Nephron progenitor cell (in vitro differentiated cells): ENCODE measurements around the gene JAZF1.

Experiments
- DNase-seq: peaks from one replicate; pipeline ENCODE4 v3.0.0; 2021
- H3K27ac Mint-ChIP-seq: 2 replicates; pipeline ENCODE4 v1.8.0; 2021; ENCODE audit warnings: mild to moderate bottlenecking, moderate library complexity, mixed read lengths
- H3K27me3 Mint-ChIP-seq: 2 replicates; pipeline ENCODE4 v1.8.0; 2021; ENCODE audit warnings: mild to moderate bottlenecking, low read depth, mixed read lengths; ENCODE audit not compliant: poor library complexity
- H3K36me3 Mint-ChIP-seq: 2 replicates; pipeline ENCODE4 v1.8.0; 2021; ENCODE audit warnings: low read depth, mixed read lengths
- H3K4me1 Mint-ChIP-seq: 2 replicates; pipeline ENCODE4 v1.8.0; 2021; ENCODE audit warnings: mixed read lengths
- H3K4me3 Mint-ChIP-seq: 2 replicates; pipeline ENCODE4 v1.8.0; 2021; ENCODE audit warnings: mild to moderate bottlenecking, moderate library complexity, mixed read lengths
- H3K9me3 Mint-ChIP-seq: 2 replicates; pipeline ENCODE4 v1.8.0; 2021; ENCODE audit warnings: mild to moderate bottlenecking, moderate library complexity, mixed read lengths
- TF ChIP-seq, protein P1 (sequence below): fragments of 200-600 bp; sonication (generic); IDR thresholded peaks from 2 replicates; pipeline ENCODE4 v1.5.0; 2021; ENCODE audit warnings: antibody characterized with exemption

The JAZF1 gene

GRCh38 chr7:27936047-27936767, 244.4 kb downstream of the JAZF1 start:
- no peak overlapping the region for H3K4me3 Mint-ChIP-seq
- DNase-seq = no peak
- peaks cover 17% of the 10 kb centered on the region for H3K4me1 Mint-ChIP-seq
- H3K9me3 Mint-ChIP-seq = no peaks in the 10 kb centered on the region
- TF ChIP-seq, protein P1, sequence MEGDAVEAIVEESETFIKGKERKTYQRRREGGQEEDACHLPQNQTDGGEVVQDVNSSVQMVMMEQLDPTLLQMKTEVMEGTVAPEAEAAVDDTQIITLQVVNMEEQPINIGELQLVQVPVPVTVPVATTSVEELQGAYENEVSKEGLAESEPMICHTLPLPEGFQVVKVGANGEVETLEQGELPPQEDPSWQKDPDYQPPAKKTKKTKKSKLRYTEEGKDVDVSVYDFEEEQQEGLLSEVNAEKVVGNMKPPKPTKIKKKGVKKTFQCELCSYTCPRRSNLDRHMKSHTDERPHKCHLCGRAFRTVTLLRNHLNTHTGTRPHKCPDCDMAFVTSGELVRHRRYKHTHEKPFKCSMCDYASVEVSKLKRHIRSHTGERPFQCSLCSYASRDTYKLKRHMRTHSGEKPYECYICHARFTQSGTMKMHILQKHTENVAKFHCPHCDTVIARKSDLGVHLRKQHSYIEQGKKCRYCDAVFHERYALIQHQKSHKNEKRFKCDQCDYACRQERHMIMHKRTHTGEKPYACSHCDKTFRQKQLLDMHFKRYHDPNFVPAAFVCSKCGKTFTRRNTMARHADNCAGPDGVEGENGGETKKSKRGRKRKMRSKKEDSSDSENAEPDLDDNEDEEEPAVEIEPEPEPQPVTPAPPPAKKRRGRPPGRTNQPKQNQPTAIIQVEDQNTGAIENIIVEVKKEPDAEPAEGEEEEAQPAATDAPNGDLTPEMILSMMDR = no peak
- peaks cover 8% of the 10 kb centered on the region for H3K27me3 Mint-ChIP-seq
- H3K36me3 Mint-ChIP-seq = no peaks in the 10 kb centered on the region
- H3K27ac Mint-ChIP-seq = no peak overlapping the region

GRCh38 chr7:27933671-27934565, 246.7 kb downstream of the JAZF1 start:
- no peaks in the 10 kb centered on the region for H3K9me3 Mint-ChIP-seq
- peaks cover 11% of the 10 kb centered on the region for H3K27me3 Mint-ChIP-seq
- no peaks in the 10 kb centered on the region for H3K36me3 Mint-ChIP-seq
- no peak overlapping the region for H3K4me3 Mint-ChIP-seq
- no peak overlapping the region for H3K27ac Mint-ChIP-seq
- H3K4me1 Mint-ChIP-seq = peaks cover 5% of the 10 kb centered on the region
- no peak for DNase-seq
- TF ChIP-seq, protein P1 = peak; percentile 47

GRCh38 chr7:27930910-27931476, 249.6 kb downstream of the JAZF1 start:
- no peak overlapping the region for H3K27ac Mint-ChIP-seq
- no peaks in the 10 kb centered on the region for H3K4me1 Mint-ChIP-seq
- H3K27me3 Mint-ChIP-seq = peaks cover 18% of the 10 kb centered on the region
- no peaks in the 10 kb centered on the region for H3K36me3 Mint-ChIP-seq
- TF ChIP-seq, protein P1 = no peak
- H3K9me3 Mint-ChIP-seq = no peaks in the 10 kb centered on the region
- DNase-seq = no peak
- no peak overlapping the region for H3K4me3 Mint-ChIP-seq

- H3K27ac Mint-ChIP-seq = no peak overlapping the region
- H3K27me3 Mint-ChIP-seq = peaks cover 14% of the 10 kb centered on the region
Observed at GRCh38 chr7:27929127-27929526, 251.5 kb downstream of the JAZF1 start.

DNA sequence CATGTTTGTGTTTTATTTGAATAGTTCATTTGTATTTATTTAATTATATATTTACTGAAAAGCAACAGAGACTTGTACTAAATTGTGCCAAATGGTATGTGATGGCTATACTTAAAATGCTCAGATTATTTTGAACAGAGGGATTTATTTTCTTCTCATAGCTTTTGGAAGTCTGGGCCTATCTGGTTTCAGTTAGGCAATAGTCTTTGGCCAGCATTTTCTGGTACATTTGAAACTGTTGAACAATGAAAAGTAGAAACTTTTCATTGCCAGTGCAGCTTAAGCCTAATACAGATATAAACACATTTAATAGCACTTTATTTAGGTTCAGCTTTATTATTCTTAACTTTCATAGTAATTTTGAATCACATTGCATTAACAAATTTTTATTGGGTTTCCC, 252.6 kb downstream of the JAZF1 start:
- H3K27ac Mint-ChIP-seq = no peak overlapping the region
- H3K4me1 Mint-ChIP-seq = peaks cover 8% of the 10 kb centered on the region
- H3K9me3 Mint-ChIP-seq = no peaks in the 10 kb centered on the region
- TF ChIP-seq, protein P1 = no peak
- DNase-seq = no peak
- peaks cover 14% of the 10 kb centered on the region for H3K27me3 Mint-ChIP-seq
- no peak overlapping the region for H3K4me3 Mint-ChIP-seq
- H3K36me3 Mint-ChIP-seq = no peaks in the 10 kb centered on the region

More at GRCh38 chr7:27929127-27929526, 251.5 kb downstream of the JAZF1 start:
- H3K9me3 Mint-ChIP-seq = no peaks in the 10 kb centered on the region
- H3K36me3 Mint-ChIP-seq = no peaks in the 10 kb centered on the region
- TF ChIP-seq, protein P1 = no peak
- H3K4me1 Mint-ChIP-seq = no peaks in the 10 kb centered on the region
- H3K4me3 Mint-ChIP-seq = no peak overlapping the region
- DNase-seq = no peak
